ENCODE data around the gene TBX20.

GRCh38 chr7:35251606-35252310, 2.1 kb downstream of the TBX20 start:
- TF ChIP-seq CTCF (IDR thresholded peaks at IDR 0.05 in 2 of 3, conservative IDR thresholded peaks at IDR 0.05 in 1 of 3; ENCODE audit: control insufficient read depth in 2 of 3, extremely low read depth in 1 of 3, insufficient read depth in 1 of 3, low read depth in 3 of 3, low read length in 3 of 3) (no peak), NFYA (IDR thresholded peaks at IDR 0.05; ENCODE audit: borderline replicate concordance, low read depth, low read length) (no peak), TCF12 (IDR thresholded peaks at IDR 0.05; ENCODE audit: low read depth, low read length) (no peak), CBX3 (IDR thresholded peaks at IDR 0.05; ENCODE audit: borderline replicate concordance, low read depth) (no peak), EP300 (IDR thresholded peaks at IDR 0.05; ENCODE audit: borderline replicate concordance in 1 of 2, control insufficient read depth in 1 of 2, low read depth in 2 of 2, low read length in 2 of 2) (no peak), TBL1XR1 (IDR thresholded peaks at IDR 0.05; ENCODE audit: low read depth, low read length) (no peak), HCFC1 (IDR thresholded peaks at IDR 0.05; ENCODE audit: low read length) (no peak), RBBP5 (conservative IDR thresholded peaks at IDR 0.05) (no peak), POLR2A (IDR thresholded peaks at IDR 0.05; ENCODE audit: low read depth, low read length) (no peak), CHD2 (IDR thresholded peaks at IDR 0.05; ENCODE audit: borderline replicate concordance, low read depth, low read length) (no peak)
